Measurements from ENCODE around the gene STAM2.

GRCh38 chr2:152166633-152167032 lies 8.9 kb downstream of the STAM2 start:
- no peak for TF ChIP-seq CTCF (IDR thresholded peaks at IDR 0.05)
- no peak for TF ChIP-seq POLR2A (IDR thresholded peaks at IDR 0.05)
